ENCODE data around the gene SMIM44. TPM values are rescaled to one million over a fixed set of nuclear protein-coding genes. Genes with fewer than 3 reads are reported as not detected.

Gene SMIM44
- total RNA-seq, 4 donors from 2014 or later, result not detected

DNA sequence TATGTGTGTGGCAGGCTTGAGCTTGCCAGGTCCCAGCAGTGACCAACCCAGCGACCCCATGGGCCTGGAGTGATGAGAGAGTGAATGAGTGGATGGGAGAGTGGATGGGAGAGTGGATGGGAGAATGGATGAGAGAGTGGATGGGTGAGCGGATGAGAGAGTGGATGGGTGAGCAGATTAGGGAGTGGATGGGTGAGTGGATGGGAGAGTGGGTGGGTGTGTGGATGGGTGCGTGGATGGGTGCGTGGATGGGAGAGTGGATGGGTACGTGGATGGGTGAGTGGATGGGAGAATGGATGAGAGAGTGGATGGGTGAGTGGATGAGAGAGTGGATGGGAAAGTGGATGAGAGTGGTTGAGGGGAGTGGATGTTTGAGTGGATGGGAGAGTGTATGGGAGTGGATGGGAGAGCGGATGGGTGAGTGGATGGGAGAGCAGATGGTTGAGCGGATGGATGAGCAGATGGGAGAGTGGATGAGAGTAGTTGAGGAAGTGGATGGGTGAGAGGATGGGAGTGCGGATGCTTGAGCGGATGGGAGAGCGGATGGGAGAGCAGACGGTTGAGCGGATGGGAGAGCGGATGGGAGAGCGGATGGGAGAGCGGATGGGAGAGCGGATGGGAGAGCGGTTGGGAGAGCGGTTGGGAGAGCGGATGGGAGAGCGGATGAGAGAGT is 45.4 kb upstream of the SMIM44 start:
- TF ChIP-seq, protein P1, sequence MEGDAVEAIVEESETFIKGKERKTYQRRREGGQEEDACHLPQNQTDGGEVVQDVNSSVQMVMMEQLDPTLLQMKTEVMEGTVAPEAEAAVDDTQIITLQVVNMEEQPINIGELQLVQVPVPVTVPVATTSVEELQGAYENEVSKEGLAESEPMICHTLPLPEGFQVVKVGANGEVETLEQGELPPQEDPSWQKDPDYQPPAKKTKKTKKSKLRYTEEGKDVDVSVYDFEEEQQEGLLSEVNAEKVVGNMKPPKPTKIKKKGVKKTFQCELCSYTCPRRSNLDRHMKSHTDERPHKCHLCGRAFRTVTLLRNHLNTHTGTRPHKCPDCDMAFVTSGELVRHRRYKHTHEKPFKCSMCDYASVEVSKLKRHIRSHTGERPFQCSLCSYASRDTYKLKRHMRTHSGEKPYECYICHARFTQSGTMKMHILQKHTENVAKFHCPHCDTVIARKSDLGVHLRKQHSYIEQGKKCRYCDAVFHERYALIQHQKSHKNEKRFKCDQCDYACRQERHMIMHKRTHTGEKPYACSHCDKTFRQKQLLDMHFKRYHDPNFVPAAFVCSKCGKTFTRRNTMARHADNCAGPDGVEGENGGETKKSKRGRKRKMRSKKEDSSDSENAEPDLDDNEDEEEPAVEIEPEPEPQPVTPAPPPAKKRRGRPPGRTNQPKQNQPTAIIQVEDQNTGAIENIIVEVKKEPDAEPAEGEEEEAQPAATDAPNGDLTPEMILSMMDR (IDR thresholded peaks at IDR 0.05), result no peak
- TF ChIP-seq POLR2A (IDR thresholded peaks at IDR 0.05) (no peak), EP300 (IDR thresholded peaks at IDR 0.05) (no peak), POLR2AphosphoS5 (IDR thresholded peaks at IDR 0.05) (no peak)
- H3K4me1 ChIP-seq, result no peaks in the 10 kb centered on the region
- H3K27ac ChIP-seq, result no peak overlapping the region
- peaks cover 79% of the 10 kb centered on the region for H3K36me3 ChIP-seq
- no peak overlapping the region for H3K4me3 ChIP-seq
- no peaks in the 10 kb centered on the region for H3K27me3 ChIP-seq
- DNase-seq (ENCODE audit: low spot score in 2 of 2), result no peak
- H3K9me3 ChIP-seq, result no peaks in the 10 kb centered on the region
- WGBS, result 90% methylated on average over 20 of the region's 20 CpGs

DNA sequence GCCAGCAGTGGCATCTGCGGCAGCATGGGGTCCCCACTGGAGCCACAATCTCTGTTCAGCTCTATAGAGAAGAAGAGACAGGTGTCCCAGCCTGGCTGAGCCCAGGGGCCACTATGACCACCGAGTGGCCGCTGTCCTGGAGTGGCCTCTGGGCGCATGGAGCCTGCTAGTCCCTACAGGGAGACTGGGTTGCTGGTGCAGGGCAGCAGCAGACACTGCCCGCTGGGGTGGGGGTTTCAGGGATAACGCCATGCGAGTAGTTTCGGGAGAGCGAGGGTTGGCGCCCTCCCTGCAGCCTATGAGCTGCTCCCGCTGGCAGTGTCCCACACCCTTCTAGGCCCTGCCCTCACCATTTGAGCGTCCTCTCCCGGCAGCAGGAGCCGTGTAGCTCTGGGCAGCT is 44.8 kb upstream of the SMIM44 start:
- DNase-seq (ENCODE audit: low spot score in 2 of 2), result no peak
- no peaks in the 10 kb centered on the region for H3K9me3 ChIP-seq
- TF ChIP-seq, protein P1 (IDR thresholded peaks at IDR 0.05), result no peak
- TF ChIP-seq POLR2A (IDR thresholded peaks at IDR 0.05), result no peak
- TF ChIP-seq EP300 (IDR thresholded peaks at IDR 0.05), result no peak
- TF ChIP-seq POLR2AphosphoS5 (IDR thresholded peaks at IDR 0.05), result no peak
- H3K27ac ChIP-seq, result no peak overlapping the region
- no peak overlapping the region for H3K4me3 ChIP-seq
- no peaks in the 10 kb centered on the region for H3K27me3 ChIP-seq
- H3K4me1 ChIP-seq, result no peaks in the 10 kb centered on the region
- peaks cover 79% of the 10 kb centered on the region for H3K36me3 ChIP-seq
- WGBS, result 100% methylated on average over 4 of the region's 14 CpGs

- Histone ChIP-seq H3K9me3 (no peaks in the 10 kb centered on the region), H3K27ac (no peak overlapping the region), H3K4me3 (no peak overlapping the region), H3K4me1 (no peaks in the 10 kb centered on the region), H3K27me3 (no peaks in the 10 kb centered on the region), H3K36me3 (peaks cover 79% of the 10 kb centered on the region)
- TF ChIP-seq EP300 (IDR thresholded peaks at IDR 0.05), result no peak
- TF ChIP-seq, protein P1 (IDR thresholded peaks at IDR 0.05), result no peak
- no peak for TF ChIP-seq POLR2A (IDR thresholded peaks at IDR 0.05)
- TF ChIP-seq POLR2AphosphoS5 (IDR thresholded peaks at IDR 0.05), result no peak
- no peak for DNase-seq (ENCODE audit: low spot score in 2 of 2)
- WGBS, result 96% methylated on average over 6 of the region's 21 CpGs
Measured at GRCh38 chr19:3527238-3527910, 44.1 kb upstream of the SMIM44 start.

DNA sequence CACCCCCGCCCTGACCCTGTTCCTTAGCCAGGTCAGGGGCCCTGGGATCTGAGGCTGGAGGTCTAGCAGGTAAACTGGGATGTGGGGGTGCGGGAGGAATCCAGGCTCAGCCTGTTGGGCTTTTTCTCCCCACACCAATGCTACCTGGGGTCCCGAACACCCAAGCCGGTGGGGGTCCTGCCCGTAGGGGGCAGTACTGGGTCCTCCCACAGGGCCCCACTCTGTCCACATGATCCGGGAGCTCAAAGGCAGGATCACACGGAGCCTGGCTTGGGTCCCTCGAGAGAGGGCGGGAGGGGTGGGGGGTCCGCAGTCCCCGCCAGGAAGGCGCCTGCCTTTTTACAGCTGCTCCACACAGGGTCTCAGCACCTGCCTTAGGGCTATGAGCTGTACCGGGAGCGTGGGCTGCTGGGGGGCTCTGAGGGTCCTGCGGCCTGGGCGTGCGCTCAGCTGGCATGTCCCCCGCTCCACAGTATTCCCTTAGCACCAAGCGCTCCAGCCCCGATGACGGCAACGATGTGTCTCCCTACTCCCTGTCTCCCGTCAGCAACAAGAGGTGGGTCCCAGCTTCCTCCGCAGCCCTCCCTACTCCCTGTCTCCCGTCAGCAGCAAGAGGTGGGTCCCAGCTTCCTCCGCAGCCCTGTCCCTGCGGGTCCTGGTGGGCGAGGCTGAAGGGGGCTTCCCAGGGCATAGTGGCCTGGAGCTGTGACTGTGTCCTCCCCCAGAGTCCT is 43.4 kb upstream of the SMIM44 start:
- peak in 1 of 2 donors; percentile 50 for DNase-seq (ENCODE audit: low spot score in 2 of 2)
- no peaks in the 10 kb centered on the region for H3K4me1 ChIP-seq
- H3K36me3 ChIP-seq, result peaks cover 76% of the 10 kb centered on the region
- H3K4me3 ChIP-seq, result no peak overlapping the region
- no peak for TF ChIP-seq POLR2AphosphoS5 (IDR thresholded peaks at IDR 0.05)
- TF ChIP-seq EP300 (IDR thresholded peaks at IDR 0.05), result no peak
- TF ChIP-seq POLR2A (IDR thresholded peaks at IDR 0.05), result no peak
- TF ChIP-seq, protein P1 (IDR thresholded peaks at IDR 0.05), result no peak
- no peaks in the 10 kb centered on the region for H3K9me3 ChIP-seq
- no peaks in the 10 kb centered on the region for H3K27me3 ChIP-seq
- H3K27ac ChIP-seq, result no peak overlapping the region
- 76% methylated on average over 5 of the region's 28 CpGs for WGBS
